SK-N-SH treated with all-trans-retinoic acid at 6 μM for 48 hours (cell line): Measurements from ENCODE around the gene FOXB1.

ENCODE experiments used
- GLIS3 ChIP-seq: fragments of 250-450 bp; sonication (Bioruptor Pico); IDR thresholded peaks from 2 replicates; pipeline ENCODE4 v1.5.0; 2020; ENCODE audit warnings: mild to moderate bottlenecking, moderate library complexity
- OSR1 ChIP-seq: fragments of 250-450 bp; sonication (Bioruptor Pico); IDR thresholded peaks from 2 replicates; pipeline ENCODE4 v1.8.0; 2022; ENCODE audit warnings: moderate library complexity, mild to moderate bottlenecking, inconsistent platforms
- PATZ1 ChIP-seq: fragments of 250-450 bp; sonication (Bioruptor Pico); IDR thresholded peaks from 2 replicates; pipeline ENCODE4 v1.8.0; 2020; ENCODE audit warnings: mild to moderate bottlenecking, moderate library complexity, borderline replicate concordance
- RARB ChIP-seq: fragments of 250-450 bp; sonication (Bioruptor Pico); IDR thresholded peaks from 2 replicates; pipeline ENCODE4 v1.8.0; 2021; ENCODE audit warnings: mild to moderate bottlenecking, moderate library complexity
- TCF4 ChIP-seq: fragments of 250-450 bp; sonication (Bioruptor Pico); IDR thresholded peaks from 2 replicates; pipeline ENCODE4 v1.8.0; 2021; ENCODE audit warnings: mild to moderate bottlenecking, moderate library complexity, borderline replicate concordance
- TOX ChIP-seq: fragments of 250-450 bp; sonication (Bioruptor Pico); IDR thresholded peaks from 2 replicates; pipeline ENCODE4 v1.8.0; 2021; ENCODE audit warnings: mild to moderate bottlenecking, moderate library complexity, borderline replicate concordance
- ZFP30 ChIP-seq: fragments of 450-650 bp; formaldehyde crosslinking; IDR thresholded peaks from 2 replicates; pipeline ENCODE4 v1.5.0; 2022; ENCODE audit warnings: mild to moderate bottlenecking, moderate library complexity
- ZNF565 ChIP-seq: fragments of 450-650 bp; formaldehyde crosslinking; conservative IDR thresholded peaks from 2 replicates; pipeline ENCODE4 v1.5.0; 2020; ENCODE audit warnings: low read depth, mild to moderate bottlenecking, moderate library complexity
- ZNF8 ChIP-seq: fragments of 450-650 bp; formaldehyde crosslinking; IDR thresholded peaks from 2 replicates; pipeline ENCODE4 v1.5.0; 2020; ENCODE audit warnings: mild to moderate bottlenecking, moderate library complexity
- TF ChIP-seq, protein P1 (sequence below): fragments of 250-450 bp; sonication (Bioruptor Pico); IDR thresholded peaks from 2 replicates; pipeline ENCODE4 v1.5.1; 2020; ENCODE audit warnings: low read depth, mild to moderate bottlenecking, moderate library complexity

DNA sequence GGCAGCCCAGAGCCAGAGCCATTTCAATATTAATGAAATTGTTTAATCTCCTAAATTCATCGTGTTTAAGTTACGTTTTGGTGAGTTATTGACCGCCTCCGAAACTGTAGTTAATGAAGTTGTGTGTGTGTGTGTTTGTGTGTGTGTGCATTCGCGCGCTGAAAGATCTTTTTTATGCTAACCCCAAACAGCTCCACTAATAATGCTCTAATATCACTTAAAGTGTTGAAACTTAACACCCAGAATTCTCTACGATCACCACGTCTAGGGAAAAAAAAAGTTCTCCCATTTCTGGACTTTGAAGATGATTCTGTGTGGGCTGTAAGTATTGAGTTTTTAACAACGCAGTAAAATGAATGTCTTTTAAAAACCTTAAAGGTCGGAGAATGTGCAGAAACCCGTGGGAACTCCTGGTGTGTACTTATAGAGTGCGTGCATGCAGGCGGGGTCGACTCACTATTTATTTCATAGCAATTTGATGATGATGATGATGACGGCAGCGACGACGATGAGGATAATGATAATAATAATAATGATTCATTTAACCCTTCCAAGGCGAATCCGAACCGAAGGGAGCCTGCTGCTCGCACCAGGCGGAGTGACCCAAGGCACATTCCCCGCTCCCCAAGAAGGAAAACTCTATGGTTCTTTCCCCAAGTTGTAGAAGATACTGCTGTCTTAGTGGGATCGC is 1.4 kb upstream of the FOXB1 start:
- no peak for TF ChIP-seq TOX (CRISPR knock-in tag)
- no peak for TF ChIP-seq PATZ1 (CRISPR knock-in tag)
- no peak for TF ChIP-seq GLIS3 (CRISPR knock-in tag)
- TF ChIP-seq TCF4 (CRISPR knock-in tag), result no peak
- no peak for TF ChIP-seq OSR1
- TF ChIP-seq, protein P1, sequence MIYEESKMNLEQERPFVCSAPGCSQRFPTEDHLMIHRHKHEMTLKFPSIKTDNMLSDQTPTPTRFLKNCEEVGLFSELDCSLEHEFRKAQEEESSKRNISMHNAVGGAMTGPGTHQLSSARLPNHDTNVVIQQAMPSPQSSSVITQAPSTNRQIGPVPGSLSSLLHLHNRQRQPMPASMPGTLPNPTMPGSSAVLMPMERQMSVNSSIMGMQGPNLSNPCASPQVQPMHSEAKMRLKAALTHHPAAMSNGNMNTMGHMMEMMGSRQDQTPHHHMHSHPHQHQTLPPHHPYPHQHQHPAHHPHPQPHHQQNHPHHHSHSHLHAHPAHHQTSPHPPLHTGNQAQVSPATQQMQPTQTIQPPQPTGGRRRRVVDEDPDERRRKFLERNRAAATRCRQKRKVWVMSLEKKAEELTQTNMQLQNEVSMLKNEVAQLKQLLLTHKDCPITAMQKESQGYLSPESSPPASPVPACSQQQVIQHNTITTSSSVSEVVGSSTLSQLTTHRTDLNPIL (CRISPR knock-in tag), result no peak
- no peak for TF ChIP-seq ZNF8 (CRISPR knock-in tag)
- TF ChIP-seq ZFP30 (CRISPR knock-in tag), result no peak
- TF ChIP-seq RARB (CRISPR knock-in tag), result no peak
- no peak for TF ChIP-seq ZNF565 (CRISPR knock-in tag)
